Muscle of back (tissue), 11 donors: Measurements from ENCODE around the gene LRMDA. TPM values are rescaled to one million over a fixed set of nuclear protein-coding genes. Genes with fewer than 3 reads are reported as not detected.
"Not testable (repeated sequence)": the region's sequence is repeated elsewhere in the genome, so short reads cannot be mapped to it uniquely, and the experiment has no call there.

Source experiments
- DNase-seq, 3 donors: peaks; one replicate each; pipeline versions ENCODE4 v3.0.0 to v3.0.0-alpha.2; 2013
- polyA plus RNA-seq, 10 donors: library from polyadenylated mRNA; unstranded; fragments of 120-200 nt; gene quantifications; one replicate each; pipeline ENCODE4 v1.2.1, GENCODE V29; 2013; ENCODE audit not compliant: insufficient read length in 10 of 10

The LRMDA gene
- polyA plus RNA-seq, 10 donors = 3.6 to 9.3 (median 6.0) TPM

DNA sequence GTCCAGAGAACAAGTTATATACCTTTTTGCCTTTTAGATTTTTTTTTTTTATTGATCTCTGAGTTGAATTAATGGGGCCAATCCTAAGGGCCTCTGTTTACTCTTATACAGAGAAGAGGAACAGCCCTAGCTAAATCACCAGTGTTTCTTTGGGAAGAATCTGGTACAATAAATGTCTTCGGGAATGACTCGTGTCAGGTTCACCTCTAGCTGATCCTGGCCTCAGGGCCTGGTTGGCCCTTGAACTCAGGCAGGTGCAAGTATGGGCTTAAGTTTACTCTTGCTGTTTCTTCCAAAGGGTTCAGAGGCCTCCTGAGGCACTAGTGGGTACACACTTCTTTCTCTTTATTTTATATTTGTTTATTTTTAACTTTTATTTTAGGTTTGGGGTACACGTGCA is 71.0 kb downstream of the LRMDA start:
- no peak for DNase-seq

DNA sequence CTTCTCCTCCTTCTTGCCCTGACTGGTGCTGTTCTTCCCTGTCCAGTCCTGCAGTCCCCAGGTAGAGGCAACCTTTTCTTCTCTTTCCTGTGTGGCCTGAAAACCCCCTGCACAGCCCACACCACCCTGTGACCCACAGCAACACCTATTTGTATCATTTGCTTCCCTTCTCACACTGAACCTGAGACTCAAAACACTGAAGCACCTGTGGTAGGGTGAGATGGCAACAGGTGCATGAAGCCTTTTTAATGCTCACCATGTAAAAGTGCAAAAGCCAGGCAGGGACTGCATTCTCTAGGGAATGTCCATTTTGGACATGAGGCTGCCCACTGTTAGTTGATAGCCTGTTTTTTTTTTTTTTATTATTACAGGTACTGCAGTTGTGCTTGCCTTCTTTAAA is 71.4 kb downstream of the LRMDA start:
- no peak for DNase-seq

DNA sequence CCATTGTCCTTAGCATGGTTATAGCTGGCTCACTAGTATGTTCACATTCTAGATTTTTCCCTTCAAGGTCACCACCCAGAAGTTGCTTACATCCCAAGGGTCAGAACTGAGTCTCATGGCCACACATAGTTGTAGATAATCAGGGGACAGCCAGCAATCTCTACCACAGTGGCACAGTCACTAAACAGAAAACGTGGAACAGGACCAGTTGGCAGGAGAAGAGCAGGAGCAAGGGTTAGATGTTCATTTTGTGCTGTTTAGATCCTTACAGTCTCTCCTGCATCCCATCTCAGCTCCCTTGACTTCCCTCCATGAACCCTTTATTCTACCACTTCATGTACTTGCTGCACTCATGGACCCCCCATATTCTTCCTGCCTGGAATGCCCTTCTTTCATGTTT is 73.9 kb downstream of the LRMDA start:
- no peak for DNase-seq

DNA sequence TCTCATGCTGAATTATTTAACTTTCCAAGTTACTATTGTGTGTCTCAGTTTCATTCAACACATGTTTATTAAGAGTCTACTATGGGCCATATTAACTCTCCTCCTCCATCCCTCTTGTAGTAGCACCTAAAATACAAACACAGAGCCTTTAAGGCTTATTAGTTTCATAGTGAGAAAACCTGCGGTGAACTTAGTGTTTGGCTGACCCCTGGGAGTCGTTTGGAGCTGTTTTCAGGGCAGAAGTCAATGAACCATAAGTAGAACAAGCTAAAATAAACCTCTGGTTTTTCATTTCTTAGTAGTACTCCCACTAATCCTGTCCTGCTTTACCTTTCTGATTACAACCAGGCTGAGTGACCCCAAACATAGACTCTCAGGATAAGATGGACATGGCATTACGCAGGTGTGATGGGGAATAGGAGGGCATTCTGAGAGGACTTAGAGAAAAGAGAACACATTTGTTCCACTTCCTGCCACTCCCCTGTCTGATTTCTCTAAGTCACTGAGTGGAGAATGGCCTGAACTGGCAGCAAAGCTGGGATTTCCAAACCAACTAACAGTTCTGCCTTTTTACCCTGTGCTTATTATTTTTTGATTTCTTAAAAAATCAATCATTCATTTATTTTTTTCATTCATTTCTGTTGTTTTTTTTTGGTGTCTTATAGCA is 74.5 kb downstream of the LRMDA start:
- DNase-seq = no peak

DNA sequence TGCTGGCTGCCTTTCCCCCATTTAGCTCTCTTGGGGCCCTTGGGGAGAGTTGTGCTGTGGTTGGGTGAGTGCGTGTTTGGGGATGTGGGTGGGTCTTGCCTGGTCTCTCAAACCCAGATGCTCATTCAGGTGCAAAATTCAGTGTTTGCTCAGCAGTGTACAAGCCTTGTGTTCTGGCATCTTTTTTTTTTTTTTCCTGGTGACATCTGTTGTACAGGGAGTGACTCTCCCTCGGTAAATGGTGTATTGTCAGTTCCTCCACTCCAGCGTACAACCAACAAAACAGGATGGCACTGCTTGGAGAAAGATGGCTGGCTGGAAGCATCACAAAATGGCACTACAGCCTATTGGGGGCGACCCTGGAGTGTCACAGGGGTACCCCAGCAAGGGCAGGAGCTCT is 75.5 kb downstream of the LRMDA start:
- DNase-seq = no peak

DNA sequence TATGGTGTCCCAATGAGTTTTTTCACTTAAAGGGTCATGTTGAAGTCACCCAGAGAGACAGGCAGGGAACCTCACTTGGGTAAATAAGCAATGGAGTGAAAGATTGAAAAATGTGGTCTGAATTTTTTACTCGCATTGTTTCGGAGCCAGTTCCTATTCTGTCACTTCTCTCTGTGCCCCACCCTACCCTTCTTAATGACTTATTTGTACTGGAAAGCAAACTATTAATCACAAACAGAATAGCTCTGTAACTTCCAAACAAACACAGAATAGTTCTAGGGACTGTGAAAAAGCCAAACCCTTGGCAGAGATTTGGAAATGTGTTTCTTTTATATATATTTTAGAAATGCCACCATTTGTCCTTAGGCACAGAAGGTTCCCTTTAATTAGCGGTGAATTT is 76.0 kb downstream of the LRMDA start:
- DNase-seq = no peak

DNA sequence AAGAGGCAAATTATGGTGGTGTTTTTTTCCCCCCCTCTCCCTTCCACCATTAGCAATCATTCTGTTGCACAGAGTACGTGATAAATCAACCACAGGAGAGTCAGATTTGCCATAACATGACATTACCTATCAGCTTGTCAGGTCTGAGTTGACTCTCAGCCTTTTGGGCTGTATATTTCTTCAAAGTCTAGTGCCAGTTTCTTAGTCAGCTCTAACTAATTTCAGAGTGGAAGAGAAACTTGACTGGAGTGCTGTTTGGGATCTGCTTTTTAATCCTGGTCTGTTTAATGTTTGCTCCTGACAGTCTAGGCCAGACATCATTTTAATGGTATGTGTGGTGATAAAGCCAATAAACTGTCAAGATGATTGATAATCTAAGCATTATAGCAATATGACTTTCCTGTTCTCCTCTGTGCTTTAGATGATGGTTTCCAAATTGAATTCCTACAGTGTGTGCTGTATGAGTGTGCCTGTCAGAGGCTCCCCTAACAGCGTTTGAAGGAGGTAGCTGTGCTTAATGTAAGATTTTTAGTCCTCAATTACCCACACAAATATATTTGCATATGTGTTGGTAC is 76.9 kb downstream of the LRMDA start:
- peak; percentile 70 to 95 (median 82) for DNase-seq

DNA sequence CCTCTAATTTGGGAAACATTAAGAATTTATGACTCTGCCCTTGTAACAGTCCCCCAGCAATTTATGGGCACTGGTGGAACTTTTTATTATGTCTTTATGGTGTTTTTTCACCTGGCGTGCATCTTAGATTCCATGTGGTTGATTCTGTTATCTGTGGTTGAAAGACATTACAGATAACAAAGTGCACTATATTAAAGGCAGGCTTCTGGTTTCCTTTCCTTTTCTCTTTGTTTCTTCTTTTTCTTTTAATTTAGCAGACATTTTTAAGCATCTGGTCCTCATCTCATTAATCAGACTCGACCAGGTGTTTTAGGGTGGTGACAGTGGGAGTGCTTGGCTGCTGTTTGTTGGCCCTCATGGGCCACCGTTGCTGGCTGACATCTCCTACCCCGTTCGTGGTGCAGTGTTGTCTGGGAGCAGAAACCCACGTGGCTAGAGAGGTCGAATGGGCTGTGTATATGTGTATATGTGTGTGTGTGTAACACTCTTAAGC is 77.4 kb downstream of the LRMDA start:
- DNase-seq = peak; percentile 42 to 56 (median 49)

DNA sequence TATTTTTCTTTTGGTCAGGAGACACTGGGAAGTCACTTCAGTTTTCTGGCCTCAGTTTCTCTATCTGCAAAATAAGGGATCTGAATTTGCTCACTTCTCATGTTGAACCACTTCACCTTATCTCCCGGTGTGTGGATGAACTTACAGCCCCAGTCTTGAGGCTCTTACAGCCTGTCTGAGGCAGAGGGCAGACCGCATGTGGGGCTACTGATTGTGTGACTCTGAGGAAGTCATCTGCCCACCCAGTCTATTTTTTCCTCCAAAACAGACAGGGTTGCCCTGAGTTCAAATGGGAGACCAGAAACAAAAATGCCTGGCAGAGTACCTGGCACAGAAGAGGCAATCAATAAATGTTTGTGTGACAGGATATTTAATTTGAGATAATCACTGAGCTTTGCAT is 78.3 kb downstream of the LRMDA start:
- DNase-seq = no peak

DNA sequence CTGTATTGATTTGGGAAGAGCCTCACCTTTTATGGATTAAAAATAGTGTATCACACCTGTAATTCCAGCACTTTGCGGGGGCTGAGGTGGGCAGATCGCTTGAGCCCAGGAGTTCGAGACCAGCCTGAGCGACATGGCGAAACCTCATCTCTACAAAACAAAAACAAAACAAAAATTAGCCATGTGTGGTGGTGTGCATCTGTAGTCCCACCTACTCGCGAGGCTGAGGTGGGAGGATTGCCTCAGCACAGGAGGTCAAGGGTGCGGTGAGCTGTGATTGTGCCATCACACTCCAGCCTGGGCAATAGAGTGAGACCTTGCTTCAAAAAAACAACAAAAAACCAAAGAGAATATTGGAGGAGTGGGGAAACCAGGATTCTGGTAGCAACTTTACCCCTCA is 79.6 kb downstream of the LRMDA start:
- no peak for DNase-seq

DNA sequence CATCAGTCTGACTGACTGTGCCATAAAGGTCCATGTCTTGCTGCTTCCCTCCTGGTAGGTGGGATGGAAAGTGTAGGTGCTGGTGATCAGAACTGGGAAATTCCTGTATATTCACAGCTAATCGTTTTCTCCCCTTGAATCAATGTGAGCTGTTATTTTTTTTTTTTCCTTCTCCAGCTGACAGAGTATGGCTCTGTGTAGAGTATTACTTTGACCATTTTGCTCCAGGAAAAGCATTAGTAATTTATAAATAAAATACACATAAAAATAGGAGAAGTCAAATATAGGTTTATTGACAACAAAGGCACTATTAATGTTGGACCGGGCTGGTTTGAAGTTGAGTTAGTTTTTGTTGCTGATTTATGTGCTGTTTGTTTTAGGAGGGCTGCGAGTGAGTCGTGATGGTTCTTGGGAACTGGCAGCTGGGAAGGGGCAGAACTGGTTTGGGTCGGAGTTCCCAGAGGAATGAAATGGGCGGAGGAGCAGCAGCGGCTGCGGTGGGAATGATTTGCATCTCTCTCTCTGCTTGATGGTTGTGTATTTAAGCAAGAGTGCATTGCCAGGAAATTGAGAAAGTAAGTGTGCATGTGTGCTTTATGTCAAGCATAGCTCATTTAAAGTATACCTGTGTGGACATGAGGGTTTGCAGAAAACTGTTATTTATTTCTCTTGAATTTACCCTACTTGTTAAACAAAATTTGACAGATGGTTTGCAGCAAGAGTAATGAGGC is 80.9 kb downstream of the LRMDA start:
- no peak for DNase-seq

DNA sequence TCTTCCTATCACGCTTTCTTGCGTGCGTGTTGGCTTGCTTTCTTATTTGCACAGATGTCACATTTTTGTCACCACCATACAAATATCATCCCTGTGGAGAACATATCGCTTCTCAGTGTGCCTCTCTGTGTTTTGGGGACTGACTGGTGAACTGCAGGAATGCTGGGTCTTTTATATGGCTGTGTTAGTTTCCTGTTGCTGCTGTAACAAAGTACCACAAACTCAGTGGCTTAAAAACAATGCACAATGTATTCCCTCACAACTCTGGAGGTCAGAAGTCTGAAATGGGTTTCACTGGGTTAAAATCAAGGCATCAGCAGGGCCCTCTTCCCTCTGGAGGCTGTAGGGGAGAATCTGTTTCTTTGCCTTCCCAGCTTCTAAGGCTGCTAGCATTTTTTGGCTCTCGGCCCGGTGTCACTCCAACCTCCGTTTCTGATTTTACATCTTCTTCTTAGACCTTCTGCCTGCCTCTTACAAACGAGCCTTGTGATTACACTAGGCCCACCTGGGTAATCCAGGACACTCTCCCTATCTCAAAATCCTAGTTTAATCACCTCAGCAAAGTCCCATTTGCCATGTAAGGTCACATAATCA is 82.0 kb downstream of the LRMDA start:
- no peak for DNase-seq

DNA sequence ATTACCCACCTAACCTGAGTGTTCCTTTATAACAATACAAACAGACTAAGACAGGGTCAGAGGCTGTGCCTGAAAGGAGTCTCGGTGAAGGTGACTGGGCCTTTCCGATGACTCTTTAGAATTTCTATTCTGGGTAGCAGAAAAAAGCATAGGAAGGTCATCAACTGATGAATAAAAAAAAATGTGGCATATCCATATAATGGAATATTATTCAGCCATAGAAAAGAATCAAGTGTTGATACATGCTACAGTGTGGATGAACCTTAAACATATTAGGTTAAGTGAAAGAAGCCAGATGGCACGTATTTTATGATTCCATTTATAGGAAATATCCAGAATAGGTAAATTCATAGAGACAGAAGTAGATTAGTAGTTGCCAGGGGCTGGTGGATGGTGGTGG is 83.4 kb downstream of the LRMDA start:
- no peak for DNase-seq

DNA sequence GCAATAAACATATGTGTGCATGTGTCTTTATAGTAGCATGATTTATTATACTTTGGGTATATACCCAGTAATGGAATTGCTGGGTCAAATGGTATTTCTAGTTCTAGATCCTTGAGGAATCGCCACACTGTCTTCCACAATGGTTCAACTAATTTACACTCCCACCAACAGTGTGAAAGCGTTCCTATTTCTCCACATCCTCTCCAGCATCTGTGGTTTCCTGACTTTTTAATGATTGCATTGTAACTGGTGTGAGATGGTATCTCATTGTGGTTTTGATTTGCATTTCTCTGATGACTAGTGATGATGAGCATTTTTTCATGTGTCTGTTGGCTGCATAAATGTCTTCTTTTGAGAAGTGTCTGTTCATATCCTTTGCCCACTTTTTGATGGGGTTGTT is 84.7 kb downstream of the LRMDA start:
- not testable (repeated sequence) for DNase-seq

DNA sequence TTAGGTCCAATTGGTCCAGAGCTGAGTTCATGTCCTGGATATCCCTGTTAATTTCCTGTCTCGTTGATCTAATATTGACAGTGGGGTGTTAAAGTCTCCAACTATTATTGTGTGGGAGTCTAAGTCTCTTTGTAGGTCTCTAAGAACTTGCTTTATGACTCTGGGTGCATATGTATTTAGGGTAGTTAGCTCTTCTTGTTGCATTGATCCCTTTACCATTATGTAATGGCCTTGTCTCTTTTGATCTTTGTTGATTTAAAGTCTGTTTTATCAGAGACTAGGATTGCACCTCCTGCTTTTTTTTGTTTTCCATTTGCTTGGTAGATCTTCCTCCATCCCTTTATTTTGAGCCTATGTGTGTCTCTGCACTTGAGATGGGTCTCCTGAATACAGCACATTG is 87.8 kb downstream of the LRMDA start:
- not testable (repeated sequence) for DNase-seq

DNA sequence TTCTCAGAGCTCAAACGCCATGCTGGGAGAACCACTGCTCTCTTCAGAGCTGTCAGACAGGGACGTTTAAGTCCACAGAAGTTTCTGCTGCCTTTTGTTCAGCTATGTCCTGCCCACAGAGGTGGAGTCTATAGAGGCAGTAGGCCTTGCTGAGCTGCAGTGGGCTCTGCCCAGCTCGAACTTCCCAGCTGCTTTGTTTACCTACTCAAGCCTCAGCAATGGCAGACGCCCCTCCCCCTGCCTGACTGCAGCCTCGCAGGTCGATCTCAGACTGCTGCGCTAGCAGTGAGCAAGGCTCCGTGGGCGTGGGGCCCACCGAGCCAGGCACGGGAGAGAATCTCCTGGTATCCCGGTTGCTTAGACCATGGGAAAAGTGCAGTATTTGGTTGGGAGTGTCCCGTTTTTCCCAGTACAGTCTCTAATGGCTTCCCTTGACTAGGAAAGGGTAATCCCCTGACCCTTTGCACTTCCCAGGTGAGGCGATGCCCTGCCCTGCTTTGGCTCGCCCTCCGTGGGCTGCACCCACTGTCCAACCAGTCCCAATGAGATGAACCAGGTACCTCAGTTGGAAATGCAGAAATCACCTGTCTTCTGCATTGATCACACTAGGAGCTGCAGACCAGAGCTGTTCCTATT is 89.9 kb downstream of the LRMDA start:
- not testable (repeated sequence) for DNase-seq

DNA sequence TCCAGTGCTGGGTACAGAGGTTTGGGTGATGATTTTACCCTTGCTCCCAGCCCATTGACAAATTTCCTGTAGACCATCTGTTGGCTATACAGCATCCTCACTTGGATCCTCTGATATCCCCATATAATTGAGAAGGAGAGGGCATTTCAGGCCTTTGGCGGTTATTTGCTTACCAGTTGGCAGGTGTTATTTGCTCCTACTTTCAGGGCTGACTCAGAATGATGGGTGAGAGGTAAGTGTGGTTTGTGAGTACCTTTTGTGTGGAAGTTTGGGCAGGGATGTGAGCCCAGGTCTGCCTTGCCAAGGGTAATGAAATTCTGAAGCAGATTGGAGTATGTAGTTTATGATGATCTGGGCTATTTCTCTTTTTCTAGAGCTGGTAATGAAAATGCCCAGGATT is 93.6 kb downstream of the LRMDA start:
- no peak for DNase-seq

DNA sequence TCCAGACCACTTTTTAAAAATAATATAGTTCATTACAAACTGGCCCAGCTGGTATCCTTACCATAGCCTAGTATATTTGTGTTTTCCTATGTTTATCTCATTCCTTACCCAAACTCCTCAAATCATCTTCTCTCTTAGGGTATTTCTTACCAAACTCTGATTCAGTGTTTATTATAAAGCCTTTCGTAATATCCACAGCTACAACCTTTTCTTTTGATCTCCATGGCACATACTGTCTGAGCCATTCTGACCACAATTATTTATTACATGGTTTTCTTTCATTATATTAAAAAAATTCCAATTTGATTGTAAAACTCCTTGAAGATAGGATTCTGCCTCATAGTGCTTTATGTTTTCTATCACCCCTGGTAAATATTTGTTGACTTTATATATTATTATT is 94.2 kb downstream of the LRMDA start:
- DNase-seq = no peak

DNA sequence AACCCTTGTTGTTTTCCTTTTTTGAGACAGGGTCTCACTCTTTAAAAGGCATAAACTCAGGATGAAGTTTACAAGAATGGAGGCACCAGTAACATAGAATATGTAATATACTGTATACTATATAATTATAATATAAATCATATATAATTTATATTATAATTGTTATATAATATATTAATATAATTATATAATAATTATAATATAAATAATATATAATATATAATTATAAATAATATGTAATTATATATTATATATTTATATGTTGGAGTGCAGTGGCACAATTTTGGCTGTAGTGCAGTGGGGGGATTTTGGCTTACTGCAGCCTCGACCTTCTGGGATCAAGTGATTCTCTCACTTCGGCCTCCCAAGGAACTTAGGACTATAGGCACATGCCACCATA is 96.1 kb downstream of the LRMDA start:
- DNase-seq = no peak

DNA sequence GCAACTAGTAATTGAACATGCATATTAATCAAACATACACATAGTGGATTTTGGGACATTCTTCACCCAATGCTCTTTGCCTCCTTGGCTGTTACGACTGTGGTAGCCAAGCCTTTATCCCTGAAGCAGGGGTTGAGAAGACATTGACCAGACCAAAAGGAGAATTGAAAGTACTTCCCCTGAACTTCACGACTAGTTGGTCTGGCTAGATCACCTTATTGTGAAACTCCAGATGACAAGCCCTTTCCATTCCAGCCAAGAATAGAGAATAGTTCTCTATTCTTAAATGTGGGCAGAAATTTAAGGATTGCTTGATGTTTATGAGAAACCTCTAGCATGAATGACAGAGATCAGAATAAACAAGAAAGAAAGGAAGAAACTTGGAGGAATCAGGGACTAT is 97.0 kb downstream of the LRMDA start:
- DNase-seq = no peak

DNA sequence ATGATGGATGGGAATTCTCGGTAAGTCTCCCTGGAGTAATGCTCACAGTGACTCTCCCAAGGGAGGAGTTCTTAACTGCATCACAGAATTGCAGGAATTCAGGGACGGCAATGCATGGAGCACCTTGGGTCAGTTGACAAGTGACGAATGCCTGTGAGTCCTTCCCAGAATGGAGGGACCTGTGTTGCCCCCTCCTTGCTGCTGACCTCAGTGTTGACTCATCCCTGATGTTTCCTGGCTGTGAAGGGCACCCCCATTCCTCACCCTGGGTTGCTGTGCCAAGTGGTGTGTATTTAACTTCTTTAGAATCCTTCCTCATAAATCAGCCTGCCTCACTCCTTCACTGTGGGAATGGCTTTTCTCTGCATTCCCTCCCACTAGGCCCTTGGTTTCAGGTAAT is 98.9 kb downstream of the LRMDA start:
- DNase-seq = peak in 1 of 3 donors; percentile 31

DNA sequence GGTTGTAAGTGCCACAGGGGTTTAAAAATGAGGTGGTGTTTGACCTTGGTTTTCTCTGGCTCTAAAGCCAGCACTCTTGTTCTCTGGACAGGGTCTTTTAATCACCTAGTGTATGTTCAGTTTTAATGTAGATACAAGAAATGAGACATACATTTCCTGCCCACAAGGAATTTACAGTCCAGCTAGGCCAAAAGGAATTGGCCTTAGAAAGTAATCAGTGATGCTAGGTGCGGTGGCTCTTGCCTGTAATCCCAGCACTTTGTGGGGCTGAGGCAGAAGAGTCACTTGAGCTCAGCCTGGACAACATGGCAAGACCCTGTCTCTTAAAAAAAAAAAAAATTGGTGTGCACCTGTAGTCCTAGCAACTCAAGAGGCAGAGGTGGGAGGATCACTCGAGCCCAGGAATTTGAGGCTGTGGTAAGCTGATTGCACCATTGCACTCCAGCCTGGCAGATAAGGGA is 100.2 kb downstream of the LRMDA start:
- no peak for DNase-seq
